ENCODE data around the gene MALRD1.
"Not testable (repeated sequence)": the region's sequence is repeated elsewhere in the genome, so short reads cannot be mapped to it uniquely, and the experiment has no call there.

MALRD1 gene

DNA sequence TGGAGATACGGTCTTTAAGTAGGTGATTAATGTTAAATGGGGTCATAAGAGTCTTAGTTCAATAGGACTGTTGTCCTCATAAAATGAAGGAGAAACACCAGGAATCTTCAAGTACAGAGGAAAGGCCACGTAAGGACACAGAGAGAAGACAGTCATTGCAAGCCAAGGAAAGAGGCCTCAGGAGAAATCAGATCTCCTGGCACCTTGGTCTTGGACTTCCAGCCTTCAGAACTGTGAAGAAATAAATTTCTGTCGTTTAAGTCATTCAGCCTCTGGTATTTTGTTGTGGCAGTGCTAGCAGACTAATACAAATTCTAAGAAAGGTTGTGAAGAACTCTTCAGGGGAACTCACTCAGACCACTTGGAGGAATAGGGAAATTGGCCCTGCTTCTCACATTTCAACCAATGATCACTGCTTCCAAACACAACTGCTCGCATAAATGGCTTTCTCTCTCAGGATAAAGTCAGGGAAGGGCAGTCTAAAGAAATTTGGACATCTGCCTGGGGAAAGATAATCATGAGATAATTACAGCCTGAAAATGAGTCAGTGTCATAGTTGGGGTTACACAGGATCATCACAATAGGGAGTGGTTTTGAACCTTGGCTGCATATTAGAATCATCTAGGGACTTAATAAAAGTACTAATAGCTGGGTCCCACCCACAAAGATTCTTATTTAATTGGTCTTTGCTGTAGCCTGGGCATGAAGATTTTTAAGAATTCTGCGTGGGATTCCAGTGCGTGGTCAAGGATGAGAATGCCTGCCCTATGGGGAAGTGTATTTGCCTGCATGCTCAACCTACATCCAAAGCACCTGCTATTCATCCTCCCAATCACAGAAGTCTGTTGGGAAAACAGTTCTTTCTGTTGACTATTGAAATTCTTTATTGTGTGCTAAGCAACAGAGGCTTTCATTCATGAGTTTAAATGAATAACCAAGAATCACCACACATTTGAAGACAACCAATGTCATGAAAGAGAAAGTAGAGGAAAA lies 457.0 kb downstream of the MALRD1 start:
- Histone ChIP-seq H3K4me3 (ENCODE audit: low read depth, low read length) (no peak overlapping the region), H3K9me3 (ENCODE audit: severe bottlenecking) (no peaks in the 10 kb centered on the region), H3K36me3 (no peaks in the 10 kb centered on the region), H3K27me3 (ENCODE audit: insufficient read depth, low read depth, severe bottlenecking) (no peaks in the 10 kb centered on the region), H3K27ac (no peak overlapping the region)
- TF ChIP-seq, protein P1, sequence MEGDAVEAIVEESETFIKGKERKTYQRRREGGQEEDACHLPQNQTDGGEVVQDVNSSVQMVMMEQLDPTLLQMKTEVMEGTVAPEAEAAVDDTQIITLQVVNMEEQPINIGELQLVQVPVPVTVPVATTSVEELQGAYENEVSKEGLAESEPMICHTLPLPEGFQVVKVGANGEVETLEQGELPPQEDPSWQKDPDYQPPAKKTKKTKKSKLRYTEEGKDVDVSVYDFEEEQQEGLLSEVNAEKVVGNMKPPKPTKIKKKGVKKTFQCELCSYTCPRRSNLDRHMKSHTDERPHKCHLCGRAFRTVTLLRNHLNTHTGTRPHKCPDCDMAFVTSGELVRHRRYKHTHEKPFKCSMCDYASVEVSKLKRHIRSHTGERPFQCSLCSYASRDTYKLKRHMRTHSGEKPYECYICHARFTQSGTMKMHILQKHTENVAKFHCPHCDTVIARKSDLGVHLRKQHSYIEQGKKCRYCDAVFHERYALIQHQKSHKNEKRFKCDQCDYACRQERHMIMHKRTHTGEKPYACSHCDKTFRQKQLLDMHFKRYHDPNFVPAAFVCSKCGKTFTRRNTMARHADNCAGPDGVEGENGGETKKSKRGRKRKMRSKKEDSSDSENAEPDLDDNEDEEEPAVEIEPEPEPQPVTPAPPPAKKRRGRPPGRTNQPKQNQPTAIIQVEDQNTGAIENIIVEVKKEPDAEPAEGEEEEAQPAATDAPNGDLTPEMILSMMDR (IDR thresholded peaks at IDR 0.05; ENCODE audit: low read depth, low read length): no peak
- no peak for DNase-seq

DNA sequence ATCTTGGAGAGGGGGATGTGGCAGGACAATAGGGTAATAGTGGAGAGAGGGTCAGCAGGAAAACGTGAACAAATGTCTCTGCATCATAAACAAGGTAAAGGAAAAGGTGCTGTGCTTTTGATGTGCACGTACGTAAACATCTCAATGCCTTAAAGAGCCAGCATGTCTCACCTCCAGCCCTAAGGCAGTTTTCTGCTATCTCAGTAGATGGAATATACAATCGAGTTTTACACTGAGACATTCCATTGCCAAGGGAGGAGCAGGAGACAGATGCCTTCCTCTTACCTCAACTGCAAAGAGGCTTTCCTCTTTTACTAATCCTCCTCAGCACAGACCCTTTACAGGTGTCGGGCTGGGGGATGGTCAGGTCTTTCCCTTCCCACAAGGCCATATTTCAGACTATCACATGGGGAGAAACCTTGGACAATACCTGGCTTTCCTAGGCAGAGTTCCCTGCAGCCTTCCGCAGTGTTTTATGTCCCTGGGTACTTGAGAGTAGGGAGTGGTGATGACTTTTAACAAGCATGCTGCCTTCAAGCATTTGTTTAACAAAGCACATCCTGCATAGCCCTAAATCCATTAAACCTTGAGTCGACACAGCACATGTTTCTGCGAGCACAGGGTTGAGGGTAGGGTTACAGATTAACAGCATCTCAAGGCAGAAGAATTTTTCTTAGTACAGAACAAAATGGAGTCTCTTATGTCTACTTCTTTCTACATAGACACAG lies 461.6 kb downstream of the MALRD1 start:
- not testable (repeated sequence) for H3K27me3 ChIP-seq (ENCODE audit: insufficient read depth, low read depth, severe bottlenecking); H3K36me3 ChIP-seq; H3K9me3 ChIP-seq (ENCODE audit: severe bottlenecking); H3K27ac ChIP-seq; H3K4me3 ChIP-seq (ENCODE audit: low read depth, low read length)
- peak; percentile 23 for DNase-seq

DNA sequence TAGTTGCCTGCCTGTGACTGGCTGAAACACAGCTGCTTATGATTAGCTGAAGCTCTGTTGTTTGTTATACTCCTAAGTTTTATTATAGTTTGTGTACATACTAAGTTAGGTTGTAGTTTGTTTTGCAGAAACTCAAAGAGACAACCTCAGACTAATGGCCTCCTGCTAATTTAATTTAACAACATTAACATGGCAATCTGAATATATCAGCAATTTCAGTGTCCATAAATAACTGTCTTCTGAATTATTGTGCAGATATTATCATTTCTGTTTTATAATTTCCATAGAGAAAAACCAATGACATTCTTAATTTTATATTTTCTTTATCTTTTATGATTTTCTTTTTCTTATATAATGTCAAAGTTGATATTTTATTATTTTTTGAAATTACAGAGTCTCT lies 469.5 kb downstream of the MALRD1 start:
- no peak for DNase-seq
- no peaks in the 10 kb centered on the region for H3K36me3 ChIP-seq
- no peaks in the 10 kb centered on the region for H3K9me3 ChIP-seq (ENCODE audit: severe bottlenecking)
- TF ChIP-seq, protein P1 (IDR thresholded peaks at IDR 0.05; ENCODE audit: low read depth, low read length): no peak
- no peak overlapping the region for H3K27ac ChIP-seq
- no peak overlapping the region for H3K4me3 ChIP-seq (ENCODE audit: low read depth, low read length)
- no peaks in the 10 kb centered on the region for H3K27me3 ChIP-seq (ENCODE audit: insufficient read depth, low read depth, severe bottlenecking)

DNA sequence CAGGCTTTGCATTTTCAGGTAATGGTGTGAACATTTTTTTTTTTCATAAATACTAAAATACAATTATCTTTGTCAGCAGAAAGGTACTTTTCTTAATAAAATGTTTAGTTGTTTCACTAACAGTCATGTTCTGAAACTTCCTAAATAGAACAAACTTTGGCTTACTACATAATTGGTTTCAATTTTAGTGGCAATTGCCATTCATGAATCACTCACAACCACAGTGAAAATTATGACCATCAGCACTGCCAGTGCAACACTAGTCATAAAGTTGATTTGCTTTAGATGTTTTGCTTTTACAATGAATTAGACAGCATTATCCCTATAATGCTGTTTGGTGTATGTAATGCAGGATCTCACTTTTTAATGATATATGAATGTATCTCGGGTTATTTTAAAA lies 470.0 kb downstream of the MALRD1 start:
- Histone ChIP-seq H3K27ac (no peak overlapping the region), H3K4me3 (ENCODE audit: low read depth, low read length) (no peak overlapping the region), H3K27me3 (ENCODE audit: insufficient read depth, low read depth, severe bottlenecking) (no peaks in the 10 kb centered on the region), H3K36me3 (no peaks in the 10 kb centered on the region), H3K9me3 (ENCODE audit: severe bottlenecking) (no peaks in the 10 kb centered on the region)
- TF ChIP-seq, protein P1 (IDR thresholded peaks at IDR 0.05; ENCODE audit: low read depth, low read length): no peak
- DNase-seq: no peak

DNA sequence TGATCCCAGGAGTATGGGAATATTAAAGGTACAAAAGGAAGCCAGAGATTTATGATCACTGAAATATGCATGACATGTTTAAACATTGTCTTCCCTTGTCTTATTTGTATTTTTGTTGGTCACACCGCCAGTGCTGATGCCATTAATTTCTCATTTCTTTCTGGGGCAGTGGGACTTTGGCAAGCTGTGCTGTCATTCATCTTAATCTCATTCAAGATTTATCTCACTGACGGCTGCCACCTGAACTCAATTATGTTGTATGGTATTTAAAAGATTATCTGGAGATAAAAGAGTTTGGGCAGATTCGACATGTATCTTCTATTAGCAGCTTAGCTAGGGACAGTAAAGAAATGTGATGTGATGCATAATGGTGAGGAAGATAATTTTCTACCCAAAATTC lies 482.7 kb downstream of the MALRD1 start:
- Histone ChIP-seq H3K4me3 (ENCODE audit: low read depth, low read length) (no peak overlapping the region), H3K9me3 (ENCODE audit: severe bottlenecking) (no peaks in the 10 kb centered on the region), H3K27me3 (ENCODE audit: insufficient read depth, low read depth, severe bottlenecking) (no peaks in the 10 kb centered on the region), H3K27ac (no peak overlapping the region), H3K36me3 (no peaks in the 10 kb centered on the region)
- TF ChIP-seq, protein P1 (IDR thresholded peaks at IDR 0.05; ENCODE audit: low read depth, low read length): no peak
- DNase-seq: no peak

DNA sequence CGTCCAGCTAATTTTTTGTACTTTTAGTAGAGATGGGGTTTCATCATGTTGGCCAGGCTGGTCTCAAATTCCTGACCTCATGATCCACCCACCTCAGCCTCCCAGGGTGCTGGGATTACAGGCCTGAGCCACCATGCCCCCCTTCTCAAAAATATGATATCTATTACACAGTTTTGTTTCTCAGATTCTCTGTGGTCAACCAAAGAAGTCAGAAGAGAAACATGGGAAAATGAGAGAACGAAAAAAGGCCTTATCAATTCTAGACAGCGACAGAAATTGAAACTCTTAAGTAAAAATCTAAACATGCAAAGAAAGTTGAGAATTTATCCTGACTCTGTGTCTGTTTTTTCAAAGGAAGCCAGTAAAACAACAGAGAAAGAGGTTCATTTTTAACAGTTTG lies 483.8 kb downstream of the MALRD1 start:
- Histone ChIP-seq H3K27ac (no peak overlapping the region), H3K27me3 (ENCODE audit: insufficient read depth, low read depth, severe bottlenecking) (no peaks in the 10 kb centered on the region), H3K36me3 (no peaks in the 10 kb centered on the region), H3K4me3 (ENCODE audit: low read depth, low read length) (no peak overlapping the region), H3K9me3 (ENCODE audit: severe bottlenecking) (no peaks in the 10 kb centered on the region)
- no peak for DNase-seq
- TF ChIP-seq, protein P1 (IDR thresholded peaks at IDR 0.05; ENCODE audit: low read depth, low read length): no peak

All from WERI-Rb-1 (cell line).